Measurements from ENCODE around the gene PSKH1. TPM values are rescaled to one million over a fixed set of nuclear protein-coding genes. Genes with fewer than 3 reads are reported as not detected.
A peak's percentile ranks its signal among the peaks of the same experiment; 100 is the strongest.

PSKH1 gene
- total RNA-seq, 1 donor from 2014 or later = 44.5 TPM

DNA sequence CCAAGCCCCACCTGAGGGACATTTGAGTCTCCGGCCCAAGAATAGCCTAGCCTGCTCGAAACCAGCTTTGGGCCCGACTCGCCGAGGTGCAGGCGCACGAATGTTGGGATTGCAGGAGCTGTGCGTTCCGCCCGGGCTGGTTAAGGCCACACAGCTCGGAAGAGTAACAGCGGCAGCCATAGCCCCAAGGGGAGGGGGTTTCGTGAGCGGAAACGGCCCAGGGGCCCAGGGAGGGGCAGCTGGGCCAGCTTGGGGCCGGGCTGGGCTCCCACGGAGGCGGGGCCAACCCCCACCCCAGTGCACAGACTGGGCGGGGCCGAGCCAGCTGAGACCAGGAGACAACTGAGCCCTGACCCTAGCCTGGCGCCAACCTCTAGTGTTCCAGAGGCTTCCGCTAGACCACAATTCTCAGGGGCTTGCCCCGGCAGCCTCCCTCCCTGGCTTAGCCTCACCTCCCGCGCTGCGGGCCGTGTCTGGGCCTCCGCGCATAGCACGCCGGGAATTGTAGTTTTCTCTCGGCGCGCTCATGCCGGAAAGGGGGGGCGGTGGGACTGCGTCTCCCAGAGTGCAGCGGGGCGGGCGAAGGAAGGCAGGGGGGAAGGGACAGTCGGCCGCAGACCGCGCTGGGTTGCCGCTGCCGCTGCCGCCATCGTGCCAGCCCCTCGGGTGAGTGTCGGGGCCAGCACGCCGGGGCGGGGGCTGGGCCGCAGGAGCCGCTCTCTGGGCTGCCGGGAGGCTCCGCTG lies 46.6 kb upstream of the PSKH1 start, which contains the start of gene NUTF2:
Gene NUTF2 (plus strand): TSS at position 614 of the 744 bp plus-strand sequence. CDS start 18,198 bp downstream, outside the sequence.
- H3K4me3 Mint-ChIP-seq = peak within 1 kb of the TSS; percentile 81
- peaks cover 46% of the 10 kb centered on the region for H3K4me1 Mint-ChIP-seq
- peak within 1 kb of the TSS; percentile 98 for H3K27ac Mint-ChIP-seq
- TF ChIP-seq CTCF (IDR thresholded peaks at IDR 0.05; ENCODE audit: unreplicated experiment) = no peak
- no peaks in the 10 kb centered on the region for H3K27me3 Mint-ChIP-seq (ENCODE audit: low read depth)
- DNase-seq (ENCODE audit: low spot score in 2 of 2, unreplicated experiment in 2 of 2) = peak; percentile 94 to 95
- H3K36me3 Mint-ChIP-seq = peaks cover 3% of the 10 kb centered on the region
- H3K9me3 Mint-ChIP-seq = no peaks in the 10 kb centered on the region

GRCh38 chr16:67847064-67847861 lies 45.8 kb upstream of the PSKH1 start, which contains the start of gene CENPT:
TSS of gene CENPT (minus strand) at chr16:67847693. CDS start at chr16:67833859, 13,834 bp downstream.
- Mint-ChIP-seq H3K4me1 (peaks cover 44% of the 10 kb centered on the region), H3K4me3 (peak within 1 kb of the TSS; percentile 81), H3K27me3 (ENCODE audit: low read depth) (no peaks in the 10 kb centered on the region), H3K36me3 (peaks cover 3% of the 10 kb centered on the region), H3K9me3 (no peaks in the 10 kb centered on the region), H3K27ac (peak within 1 kb of the TSS; percentile 98)
- peak in 1 of 2 experiments; percentile 59 for DNase-seq (ENCODE audit: low spot score in 2 of 2, unreplicated experiment in 2 of 2)
- TF ChIP-seq CTCF (IDR thresholded peaks at IDR 0.05; ENCODE audit: unreplicated experiment) = no peak

- TF ChIP-seq CTCF (IDR thresholded peaks at IDR 0.05; ENCODE audit: unreplicated experiment) = no peak
- peak overlapping the region; percentile 81 for H3K4me3 Mint-ChIP-seq
- DNase-seq (ENCODE audit: low spot score in 2 of 2, unreplicated experiment in 2 of 2) = no peak
- H3K9me3 Mint-ChIP-seq = no peaks in the 10 kb centered on the region
- peaks cover 3% of the 10 kb centered on the region for H3K36me3 Mint-ChIP-seq
- H3K4me1 Mint-ChIP-seq = peaks cover 40% of the 10 kb centered on the region
- peak overlapping the region; percentile 98 for H3K27ac Mint-ChIP-seq
- H3K27me3 Mint-ChIP-seq (ENCODE audit: low read depth) = no peaks in the 10 kb centered on the region
Measured at GRCh38 chr16:67848118-67848517, 44.9 kb upstream of the PSKH1 start.

- peaks cover 12% of the 10 kb centered on the region for H3K4me1 Mint-ChIP-seq
- H3K27ac Mint-ChIP-seq = no peak overlapping the region
- no peak for DNase-seq (ENCODE audit: low spot score in 2 of 2, unreplicated experiment in 2 of 2)
- no peaks in the 10 kb centered on the region for H3K9me3 Mint-ChIP-seq
- no peak overlapping the region for H3K4me3 Mint-ChIP-seq
- H3K36me3 Mint-ChIP-seq = peaks cover 6% of the 10 kb centered on the region
- TF ChIP-seq CTCF (IDR thresholded peaks at IDR 0.05; ENCODE audit: unreplicated experiment) = no peak
- no peaks in the 10 kb centered on the region for H3K27me3 Mint-ChIP-seq (ENCODE audit: low read depth)
Measured at GRCh38 chr16:67853670-67854069, 39.4 kb upstream of the PSKH1 start.

GRCh38 chr16:67855789-67856188 lies 37.3 kb upstream of the PSKH1 start:
- H3K4me1 Mint-ChIP-seq = peaks cover 10% of the 10 kb centered on the region
- no peak overlapping the region for H3K27ac Mint-ChIP-seq
- H3K27me3 Mint-ChIP-seq (ENCODE audit: low read depth) = no peaks in the 10 kb centered on the region
- peaks cover 4% of the 10 kb centered on the region for H3K36me3 Mint-ChIP-seq
- TF ChIP-seq CTCF (IDR thresholded peaks at IDR 0.05; ENCODE audit: unreplicated experiment) = no peak
- H3K9me3 Mint-ChIP-seq = no peaks in the 10 kb centered on the region
- DNase-seq (ENCODE audit: low spot score in 2 of 2, unreplicated experiment in 2 of 2) = no peak
- H3K4me3 Mint-ChIP-seq = no peak overlapping the region

Measured in mesothelial cell of epicardium (in vitro differentiated cells).